GM23248 (cell line): Measurements from ENCODE around the gene ZNF148.

Experiments
- EZH2 ChIP-seq: fragments of 200-600 bp; sonication (generic); IDR thresholded peaks from 2 replicates; pipeline ENCODE4 v1.6.1; 2018; ENCODE audit warnings: antibody characterized with exemption, mild to moderate bottlenecking; ENCODE audit not compliant: insufficient read depth, poor library complexity, severe bottlenecking
- EZH2phosphoT487 ChIP-seq: fragments of 200-600 bp; sonication (generic); IDR thresholded peaks from 2 replicates; pipeline ENCODE4 v1.6.1; 2018; ENCODE audit warnings: antibody characterized with exemption, moderate library complexity, mild to moderate bottlenecking, low read depth; ENCODE audit not compliant: insufficient read depth

DNA sequence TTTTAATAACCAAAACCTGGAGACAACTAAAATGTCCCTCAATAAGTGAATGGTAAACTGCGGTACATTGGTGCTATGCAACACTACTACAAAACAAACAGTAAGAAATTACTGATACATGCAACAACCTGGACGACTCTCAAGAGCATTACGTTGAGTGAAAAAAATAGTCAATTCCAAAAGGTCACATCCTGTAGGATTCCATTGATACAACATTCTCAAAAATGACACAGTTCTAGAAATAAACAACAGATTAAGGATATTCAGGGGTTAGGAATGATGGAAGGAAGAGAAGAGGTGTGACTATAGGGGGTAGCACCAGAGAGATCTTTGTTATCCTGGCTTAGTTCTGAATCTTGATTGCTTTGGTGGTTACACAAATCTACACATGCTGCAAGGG, 72.2 kb downstream of the ZNF148 start:
- TF ChIP-seq EZH2 (no peak), EZH2phosphoT487 (no peak)
